HepG2 (cell line): ENCODE measurements around the gene PIAS3. TPM values are rescaled to one million over a fixed set of nuclear protein-coding genes. Genes with fewer than 3 reads are reported as not detected.

Experiments used
- GABPA ChIP-seq, 2 experiments: IDR thresholded peaks; 2 replicates each; pipeline ENCODE4 v1.6.1; 2011 to 2016; ENCODE audit warnings: low read depth in 2 of 2, low read length in 1 of 2, missing biosample characterization in 1 of 2, missing genetic modification characterization in 1 of 2
- TSC22D2 ChIP-seq: sonication (generic); formaldehyde crosslinking; IDR thresholded peaks from 2 replicates; pipeline ENCODE4 v1.5.1; 2020; ENCODE audit warnings: missing genetic modification reagents, mild to moderate bottlenecking, borderline replicate concordance
- ZBTB38 ChIP-seq: sonication (generic); formaldehyde crosslinking; IDR thresholded peaks from 2 replicates; pipeline ENCODE4 v1.5.1; 2020; ENCODE audit warnings: mild to moderate bottlenecking, missing genetic modification reagents
- ZNF44 ChIP-seq: sonication (generic); formaldehyde crosslinking; IDR thresholded peaks from 2 replicates; pipeline ENCODE4 v1.5.1; 2020; ENCODE audit warnings: mild to moderate bottlenecking, missing genetic modification reagents
- ZNF619 ChIP-seq: sonication (generic); formaldehyde crosslinking; IDR thresholded peaks from 2 replicates; pipeline ENCODE4 v1.4.0; 2020; ENCODE audit warnings: mild to moderate bottlenecking, missing genetic modification reagents
- polyA plus RNA-seq, 8 experiments: library from polyadenylated mRNA; depleted of rRNA in 3 of 8; stranded (reverse) in 7 of 8; unstranded in 1 of 8; fragments of >200 nt; fragmentation: Illumina TruSeq in 4 of 8; extraction: Trizol in 4 of 8; gene quantifications; 2 replicates each; pipeline versions ENCODE4 v1.2.1 to v1.2.3, GENCODE V29; 2011 to 2016; ENCODE audit warnings: low read depth in 4 of 8, missing spikeins in 1 of 8, mixed read lengths in 1 of 8; ENCODE audit not compliant: insufficient read depth in 1 of 8
- total RNA-seq, 5 experiments: library from RNA; depleted of rRNA; stranded (reverse); fragments of >200 nt; fragmentation: Illumina TruSeq; extraction: Trizol; gene quantifications; 2 replicates each; pipeline ENCODE4 v1.2.3, GENCODE V29; 2016; ENCODE audit warnings: low read depth in 1 of 5
- TF ChIP-seq, protein P1 (sequence below): sonication (generic); formaldehyde crosslinking; IDR thresholded peaks from 2 replicates; pipeline ENCODE4 v1.5.1; 2020; ENCODE audit warnings: mild to moderate bottlenecking, missing genetic modification reagents, moderate library complexity
- TF ChIP-seq, protein P2 (sequence below): sonication (generic); formaldehyde crosslinking; IDR thresholded peaks from 2 replicates; pipeline ENCODE4 v1.8.0; 2022; ENCODE audit warnings: mild to moderate bottlenecking, missing genetic modification reagents

Gene PIAS3
- total and polyA plus RNA-seq, 2 of the 13 experiments (the other 11 are each of a cell fraction or from before 2014, with no cell fraction given), result 3.7 to 8.0 TPM

GRCh38 chr1:145871994-145872924 lies 13.4 kb upstream of the PIAS3 start (continued):
- TF ChIP-seq, protein P1, sequence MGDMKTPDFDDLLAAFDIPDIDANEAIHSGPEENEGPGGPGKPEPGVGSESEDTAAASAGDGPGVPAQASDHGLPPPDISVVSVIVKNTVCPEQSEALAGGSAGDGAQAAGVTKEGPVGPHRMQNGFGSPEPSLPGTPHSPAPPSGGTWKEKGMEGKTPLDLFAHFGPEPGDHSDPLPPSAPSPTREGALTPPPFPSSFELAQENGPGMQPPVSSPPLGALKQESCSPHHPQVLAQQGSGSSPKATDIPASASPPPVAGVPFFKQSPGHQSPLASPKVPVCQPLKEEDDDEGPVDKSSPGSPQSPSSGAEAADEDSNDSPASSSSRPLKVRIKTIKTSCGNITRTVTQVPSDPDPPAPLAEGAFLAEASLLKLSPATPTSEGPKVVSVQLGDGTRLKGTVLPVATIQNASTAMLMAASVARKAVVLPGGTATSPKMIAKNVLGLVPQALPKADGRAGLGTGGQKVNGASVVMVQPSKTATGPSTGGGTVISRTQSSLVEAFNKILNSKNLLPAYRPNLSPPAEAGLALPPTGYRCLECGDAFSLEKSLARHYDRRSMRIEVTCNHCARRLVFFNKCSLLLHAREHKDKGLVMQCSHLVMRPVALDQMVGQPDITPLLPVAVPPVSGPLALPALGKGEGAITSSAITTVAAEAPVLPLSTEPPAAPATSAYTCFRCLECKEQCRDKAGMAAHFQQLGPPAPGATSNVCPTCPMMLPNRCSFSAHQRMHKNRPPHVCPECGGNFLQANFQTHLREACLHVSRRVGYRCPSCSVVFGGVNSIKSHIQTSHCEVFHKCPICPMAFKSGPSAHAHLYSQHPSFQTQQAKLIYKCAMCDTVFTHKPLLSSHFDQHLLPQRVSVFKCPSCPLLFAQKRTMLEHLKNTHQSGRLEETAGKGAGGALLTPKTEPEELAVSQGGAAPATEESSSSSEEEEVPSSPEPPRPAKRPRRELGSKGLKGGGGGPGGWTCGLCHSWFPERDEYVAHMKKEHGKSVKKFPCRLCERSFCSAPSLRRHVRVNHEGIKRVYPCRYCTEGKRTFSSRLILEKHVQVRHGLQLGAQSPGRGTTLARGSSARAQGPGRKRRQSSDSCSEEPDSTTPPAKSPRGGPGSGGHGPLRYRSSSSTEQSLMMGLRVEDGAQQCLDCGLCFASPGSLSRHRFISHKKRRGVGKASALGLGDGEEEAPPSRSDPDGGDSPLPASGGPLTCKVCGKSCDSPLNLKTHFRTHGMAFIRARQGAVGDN, result peak; percentile 23; the same call in 1 of the 2 replicates
- no peak for TF ChIP-seq GABPA (IDR thresholded peaks at IDR 0.05; ENCODE audit: low read depth, low read length)
- TF ChIP-seq GABPA (CRISPR knock-in tag; IDR thresholded peaks at IDR 0.05; ENCODE audit: low read depth), result no peak
- TF ChIP-seq, protein P2, sequence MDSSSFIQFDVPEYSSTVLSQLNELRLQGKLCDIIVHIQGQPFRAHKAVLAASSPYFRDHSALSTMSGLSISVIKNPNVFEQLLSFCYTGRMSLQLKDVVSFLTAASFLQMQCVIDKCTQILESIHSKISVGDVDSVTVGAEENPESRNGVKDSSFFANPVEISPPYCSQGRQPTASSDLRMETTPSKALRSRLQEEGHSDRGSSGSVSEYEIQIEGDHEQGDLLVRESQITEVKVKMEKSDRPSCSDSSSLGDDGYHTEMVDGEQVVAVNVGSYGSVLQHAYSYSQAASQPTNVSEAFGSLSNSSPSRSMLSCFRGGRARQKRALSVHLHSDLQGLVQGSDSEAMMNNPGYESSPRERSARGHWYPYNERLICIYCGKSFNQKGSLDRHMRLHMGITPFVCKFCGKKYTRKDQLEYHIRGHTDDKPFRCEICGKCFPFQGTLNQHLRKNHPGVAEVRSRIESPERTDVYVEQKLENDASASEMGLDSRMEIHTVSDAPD (CRISPR knock-in tag), result no peak
- 0 out of 2 replicates have a peak, but pooled peaks have one; percentile 35 for TF ChIP-seq ZBTB38 (CRISPR knock-in tag)
- no peak for TF ChIP-seq ZNF44 (CRISPR knock-in tag)
- TF ChIP-seq TSC22D2 (CRISPR knock-in tag), result no peak
- no peak for TF ChIP-seq ZNF619 (CRISPR knock-in tag)
